H1 (cell line): ENCODE data around the gene CLEC1A. TPM values are rescaled to one million over a fixed set of nuclear protein-coding genes. Genes with fewer than 3 reads are reported as not detected.

ENCODE experiments used
- ASH2L ChIP-seq: fragments of 200-600, 300-600 bp; sonication (generic); IDR thresholded peaks from one replicate; pipeline ENCODE4 v1.7.1; 2017; ENCODE audit warnings: low read length
- EGR1 ChIP-seq: IDR thresholded peaks from 2 replicates; pipeline ENCODE4 v1.6.1; 2011; ENCODE audit warnings: low read depth, low read length, borderline replicate concordance
- RBBP5 ChIP-seq: IDR thresholded peaks from 2 replicates; pipeline ENCODE4 v1.7.1; 2012; ENCODE audit warnings: low read depth, mild to moderate bottlenecking, inconsistent platforms, low read length, moderate library complexity, borderline replicate concordance
- RNF2 ChIP-seq: fragments of 200-900, 300-1000 bp; sonication (generic); IDR thresholded peaks from 2 replicates; pipeline ENCODE4 v1.7.1; 2016; ENCODE audit warnings: borderline replicate concordance, low read depth, mild to moderate bottlenecking, antibody characterized with exemption, low read length; ENCODE audit not compliant: poor library complexity, severe bottlenecking; ENCODE audit errors: missing control alignments
- SAP30 ChIP-seq: fragments of 300-600 bp; sonication (generic); IDR thresholded peaks from 2 replicates; pipeline ENCODE4 v1.7.1; 2012; ENCODE audit warnings: low read length, moderate library complexity, mild to moderate bottlenecking, inconsistent platforms; ENCODE audit not compliant: insufficient read depth, insufficient replicate concordance
- ZNF274 ChIP-seq: IDR thresholded peaks from 2 replicates; pipeline ENCODE4 v1.7.0; 2012; ENCODE audit warnings: low read length, borderline replicate concordance; ENCODE audit errors: extremely low read depth
- polyA plus RNA-seq, 7 experiments: library from polyadenylated mRNA; depleted of rRNA in 3 of 7; stranded (reverse) in 5 of 7; unstranded in 2 of 7; fragments of >200 nt in 5 of 7; fragments of 200-250 nt in 2 of 7; gene quantifications; 1 replicate in 5 of 7; 2 replicates in 1 of 7; 4 replicates in 1 of 7; pipeline versions ENCODE4 v1.2.1 to v1.2.3, GENCODE V29; 2011 to 2013; ENCODE audit warnings: missing spikeins in 2 of 7, mixed read lengths in 2 of 7
- total RNA-seq: library from RNA; stranded (reverse); fragmentation: NEBNext Ultra II Directional; extraction: Animal tissue kit (Norgen Biotek cat#: 25700); gene quantifications from 2 replicates; pipeline ENCODE4 v1.2.1, GENCODE V29; 2021

CLEC1A gene
- total and polyA plus RNA-seq, 2 of the 8 experiments (the other 6 are each of a cell fraction or from before 2014, with no cell fraction given) = 0.20 TPM; not detected in 1

DNA sequence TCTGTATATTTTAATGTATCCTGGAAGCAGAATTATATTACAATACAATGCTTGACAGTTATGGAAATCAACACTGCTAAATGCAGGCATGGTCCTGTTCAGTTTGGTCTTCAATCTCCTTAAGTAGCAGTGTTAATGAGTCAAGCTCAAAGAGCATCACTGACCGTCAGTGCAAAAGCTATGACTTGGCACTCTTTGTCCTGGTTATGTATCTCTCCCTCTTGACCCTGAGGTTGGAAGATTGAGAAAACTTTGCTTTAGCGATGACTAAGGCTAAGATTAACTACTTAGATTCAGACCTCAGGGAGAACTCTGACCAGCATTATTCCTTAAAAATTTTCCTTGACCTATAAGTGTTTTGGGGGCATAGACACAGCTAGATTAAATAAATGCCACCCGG, 20.3 kb upstream of the CLEC1A start (continued):
- no peak for TF ChIP-seq RBBP5
- no peak for TF ChIP-seq ASH2L
- no peak for TF ChIP-seq SAP30
- TF ChIP-seq EGR1 = no peak
- TF ChIP-seq ZNF274 = no peak
- no peak for TF ChIP-seq RNF2
